ENCODE data around the gene BLM.

BLM gene

DNA sequence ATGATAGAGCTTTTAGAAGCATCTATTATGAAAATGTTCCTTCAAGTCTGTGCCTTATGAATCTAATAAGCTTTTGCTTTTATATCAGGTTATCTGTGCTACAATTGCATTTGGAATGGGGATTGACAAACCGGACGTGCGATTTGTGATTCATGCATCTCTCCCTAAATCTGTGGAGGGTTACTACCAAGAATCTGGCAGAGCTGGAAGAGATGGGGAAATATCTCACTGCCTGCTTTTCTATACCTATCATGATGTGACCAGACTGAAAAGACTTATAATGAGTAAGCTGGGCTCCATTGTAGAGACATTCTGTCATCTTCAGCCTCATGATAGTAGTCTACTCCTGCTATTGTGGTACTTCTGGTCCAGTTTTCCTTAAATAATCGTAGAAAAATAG, 73.4 kb downstream of the BLM start:
- DNase-seq (ENCODE audit: low read depth), result no peak

GRCh38 chr15:90794538-90794937, 77.4 kb downstream of the BLM start:
- DNase-seq (ENCODE audit: low read depth), result no peak

- no peak for DNase-seq (ENCODE audit: low read depth)
Measured at GRCh38 chr15:90799639-90800170, 82.6 kb downstream of the BLM start.

- no peak for DNase-seq (ENCODE audit: low read depth)
Measured at GRCh38 chr15:90801803-90802202, 84.7 kb downstream of the BLM start.

GRCh38 chr15:90807074-90807785, 90.1 kb downstream of the BLM start:
- DNase-seq (ENCODE audit: low read depth), result no peak

- DNase-seq (ENCODE audit: low read depth), result no peak
Measured at GRCh38 chr15:90807786-90808086, 90.6 kb downstream of the BLM start.

DNA sequence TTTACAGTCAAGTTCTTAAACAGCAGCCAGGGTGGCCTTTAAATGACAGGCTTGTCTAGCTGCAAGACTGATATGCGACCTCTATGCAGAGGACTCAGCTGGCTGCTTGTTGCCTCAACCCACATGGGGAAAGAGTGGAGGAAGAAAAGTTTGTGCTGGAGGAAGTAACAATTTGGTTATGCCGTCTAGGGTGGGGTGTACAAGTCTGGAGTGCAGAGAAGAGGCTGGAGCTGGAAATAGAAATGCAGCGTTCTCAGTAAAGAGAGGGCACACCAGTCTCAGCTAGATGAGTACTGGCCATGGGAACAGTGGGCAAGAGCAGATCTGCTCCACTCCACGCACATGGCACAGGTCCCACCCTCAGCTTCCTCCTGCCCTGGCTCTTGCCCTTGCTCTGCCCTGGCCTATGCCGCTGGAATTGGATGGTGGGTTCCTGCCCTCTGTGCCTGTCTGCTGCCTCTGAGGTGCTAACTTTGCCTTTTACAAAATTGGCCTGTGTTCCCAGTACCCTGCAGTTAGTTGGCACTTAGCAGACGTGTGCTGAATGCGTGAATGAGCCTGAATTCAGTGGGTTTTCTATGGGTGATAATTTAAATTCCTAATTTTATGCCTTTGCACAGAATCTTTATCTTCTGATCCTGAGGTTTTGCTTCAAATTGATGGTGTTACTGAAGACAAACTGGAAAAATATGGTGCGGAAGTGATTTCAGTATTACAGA, 91.5 kb downstream of the BLM start:
- no peak for DNase-seq (ENCODE audit: low read depth)

DNA sequence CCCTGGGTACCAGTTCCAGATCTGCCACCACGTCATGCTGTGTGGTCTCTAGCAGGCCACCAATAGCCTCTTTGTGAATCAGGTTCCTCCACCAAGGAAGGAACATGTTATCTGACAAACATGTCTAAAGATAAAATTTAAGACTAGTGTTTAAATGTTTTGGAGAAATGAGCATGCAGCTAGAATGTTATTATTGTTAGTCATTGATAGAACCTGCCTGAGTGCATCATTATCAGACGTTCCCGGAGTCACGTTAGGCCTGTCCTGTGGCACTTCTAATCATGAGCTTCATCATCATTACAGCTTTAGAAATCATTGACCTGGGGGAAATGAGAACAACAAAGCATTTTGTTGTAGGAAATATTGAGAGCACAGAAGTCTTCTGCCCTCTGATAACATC, 92.4 kb downstream of the BLM start:
- no peak for DNase-seq (ENCODE audit: low read depth)

DNA sequence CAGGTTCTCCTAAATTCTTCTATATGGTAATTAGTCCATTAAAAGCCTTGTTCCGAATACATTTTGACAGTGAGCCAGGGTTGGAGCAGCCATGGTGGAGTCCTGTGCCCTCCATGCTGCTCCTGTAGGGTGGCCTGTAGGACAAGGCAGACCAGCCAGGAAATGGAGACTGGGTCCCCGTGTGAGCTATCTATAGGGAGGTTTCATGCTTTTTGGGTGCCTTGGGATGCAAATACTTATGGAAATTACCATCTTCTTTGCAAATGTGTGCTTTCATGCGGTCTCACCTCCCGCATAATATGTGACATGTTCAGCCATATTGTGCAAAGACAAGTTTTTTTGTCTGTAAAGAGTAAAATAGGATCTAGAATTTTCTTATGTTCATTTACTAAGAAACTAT, 93.2 kb downstream of the BLM start:
- no peak for DNase-seq (ENCODE audit: low read depth)

DNA sequence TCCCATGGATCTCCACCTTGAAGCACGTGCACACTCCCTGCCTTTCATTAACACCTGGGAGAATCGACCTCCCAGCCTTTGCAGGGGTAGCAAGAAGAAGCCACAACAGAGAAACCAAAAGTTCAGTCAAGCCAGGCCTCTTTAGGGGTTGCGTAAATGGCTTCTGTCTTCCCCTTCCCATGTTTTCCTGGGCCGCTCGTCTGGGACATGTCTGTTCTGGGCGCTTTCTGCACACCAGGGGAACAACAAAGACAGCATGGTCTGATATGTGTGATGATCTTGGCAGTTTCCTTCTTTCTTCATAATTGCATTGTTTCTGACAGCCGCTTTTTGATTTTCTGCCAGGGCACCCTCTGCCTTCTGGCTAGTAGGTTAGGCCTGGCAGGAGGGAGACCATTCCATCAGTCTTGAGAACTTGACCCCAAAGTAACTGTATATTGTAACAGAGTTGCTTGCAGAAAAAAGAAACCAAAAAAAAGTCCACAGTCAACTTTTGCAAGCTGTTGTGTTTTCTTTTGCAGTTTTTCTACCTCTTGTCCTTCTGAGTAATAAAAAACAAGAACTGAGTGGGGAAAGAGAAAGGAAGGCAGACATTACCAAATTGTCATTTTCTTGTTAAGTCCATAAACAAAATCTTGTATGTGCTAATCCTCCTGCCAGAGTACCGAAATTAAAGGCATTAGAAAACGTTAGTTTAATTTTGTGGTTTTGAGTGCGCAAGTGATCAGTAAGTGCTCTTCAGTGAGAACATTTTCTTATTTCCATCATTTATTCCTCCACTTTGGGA, 95.2 kb downstream of the BLM start:
- no peak for DNase-seq (ENCODE audit: low read depth)

- no peak for DNase-seq (ENCODE audit: low read depth)
Measured at GRCh38 chr15:90812958-90813265, 95.8 kb downstream of the BLM start.

DNA sequence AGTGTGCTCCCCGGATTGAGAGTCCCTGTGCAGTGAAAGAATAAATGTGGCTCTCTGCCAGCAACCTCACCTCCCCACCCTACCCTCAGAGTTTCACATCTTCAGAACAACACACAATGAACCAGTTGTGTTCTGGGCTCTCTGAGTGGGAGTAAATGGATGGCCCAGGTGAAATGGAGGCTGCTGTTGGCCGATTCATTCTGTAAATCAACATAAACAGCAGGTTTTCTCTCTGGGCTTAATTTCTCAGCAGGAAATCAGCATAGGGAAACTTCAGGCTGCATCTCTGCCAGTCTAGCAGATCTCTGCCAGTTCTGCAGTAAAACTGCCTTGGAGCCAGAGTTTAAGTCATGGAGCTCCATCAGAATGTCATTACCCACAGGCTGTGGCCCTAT, 96.6 kb downstream of the BLM start:
- no peak for DNase-seq (ENCODE audit: low read depth)

DNA sequence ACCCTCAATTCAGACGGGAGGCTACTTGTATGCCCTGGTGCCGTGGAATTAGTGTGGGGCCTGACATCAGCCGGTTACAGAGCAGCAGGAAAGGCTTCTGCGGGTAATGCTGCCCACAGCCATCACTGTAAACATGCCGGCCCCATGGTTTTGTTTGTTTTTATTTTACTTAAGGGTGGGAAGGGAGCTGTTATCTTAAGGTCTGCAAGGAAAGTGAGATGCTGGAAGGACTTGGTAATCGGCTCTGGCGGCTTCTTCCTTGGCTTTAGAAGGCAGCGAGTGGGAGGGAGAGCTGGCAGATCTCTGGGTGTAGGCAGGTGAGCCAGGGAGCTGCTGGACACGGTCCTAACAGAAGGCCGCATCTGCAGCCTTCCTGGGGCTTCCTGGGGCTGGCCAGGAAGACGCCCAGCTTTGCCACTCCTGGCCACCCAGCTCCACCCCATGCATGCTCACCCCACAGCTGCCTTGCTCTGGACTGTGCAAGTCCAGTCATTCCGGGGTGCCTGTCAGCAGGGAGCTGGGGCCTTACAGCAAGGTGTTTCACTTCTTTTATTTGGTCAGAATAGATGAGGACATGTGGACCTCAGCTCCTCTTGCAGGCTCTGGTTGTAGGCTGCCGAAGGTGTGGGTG, 97.2 kb downstream of the BLM start:
- no peak for DNase-seq (ENCODE audit: low read depth)

DNA sequence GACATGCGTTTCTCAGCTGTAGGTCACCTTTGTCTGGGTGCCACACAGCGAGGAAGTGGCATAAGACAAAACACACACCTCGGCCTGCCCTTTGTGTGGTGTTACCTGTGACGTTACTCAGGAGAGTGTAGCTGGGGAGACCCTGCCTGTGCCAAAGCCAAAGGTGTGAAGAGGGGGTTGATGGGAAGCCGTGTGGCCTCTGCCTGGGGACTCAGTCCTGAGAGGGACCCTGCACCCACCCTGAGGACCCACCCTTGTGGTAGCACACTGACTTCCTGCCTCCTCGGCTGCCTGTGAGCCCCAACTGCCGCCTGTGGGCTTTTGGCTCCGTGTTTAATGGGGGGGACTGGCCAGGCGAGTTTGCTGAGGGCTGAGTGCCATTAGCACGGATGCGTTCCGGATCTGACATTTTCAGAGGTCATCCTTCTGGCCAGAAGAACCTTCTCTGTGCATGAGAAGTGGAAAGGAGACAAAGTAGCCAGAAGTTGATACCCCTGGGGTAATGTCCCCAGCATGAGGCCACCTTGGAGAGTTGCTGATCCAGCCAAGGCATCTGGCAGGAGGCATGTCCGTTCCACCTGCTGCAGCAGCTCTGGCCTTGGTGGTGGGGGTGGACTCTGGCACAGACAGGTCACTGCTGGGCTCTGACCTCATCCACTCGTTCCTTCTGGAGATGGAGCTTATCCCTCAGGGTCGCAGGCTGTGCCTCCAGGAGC, 99.4 kb downstream of the BLM start:
- no peak for DNase-seq (ENCODE audit: low read depth)

DNA sequence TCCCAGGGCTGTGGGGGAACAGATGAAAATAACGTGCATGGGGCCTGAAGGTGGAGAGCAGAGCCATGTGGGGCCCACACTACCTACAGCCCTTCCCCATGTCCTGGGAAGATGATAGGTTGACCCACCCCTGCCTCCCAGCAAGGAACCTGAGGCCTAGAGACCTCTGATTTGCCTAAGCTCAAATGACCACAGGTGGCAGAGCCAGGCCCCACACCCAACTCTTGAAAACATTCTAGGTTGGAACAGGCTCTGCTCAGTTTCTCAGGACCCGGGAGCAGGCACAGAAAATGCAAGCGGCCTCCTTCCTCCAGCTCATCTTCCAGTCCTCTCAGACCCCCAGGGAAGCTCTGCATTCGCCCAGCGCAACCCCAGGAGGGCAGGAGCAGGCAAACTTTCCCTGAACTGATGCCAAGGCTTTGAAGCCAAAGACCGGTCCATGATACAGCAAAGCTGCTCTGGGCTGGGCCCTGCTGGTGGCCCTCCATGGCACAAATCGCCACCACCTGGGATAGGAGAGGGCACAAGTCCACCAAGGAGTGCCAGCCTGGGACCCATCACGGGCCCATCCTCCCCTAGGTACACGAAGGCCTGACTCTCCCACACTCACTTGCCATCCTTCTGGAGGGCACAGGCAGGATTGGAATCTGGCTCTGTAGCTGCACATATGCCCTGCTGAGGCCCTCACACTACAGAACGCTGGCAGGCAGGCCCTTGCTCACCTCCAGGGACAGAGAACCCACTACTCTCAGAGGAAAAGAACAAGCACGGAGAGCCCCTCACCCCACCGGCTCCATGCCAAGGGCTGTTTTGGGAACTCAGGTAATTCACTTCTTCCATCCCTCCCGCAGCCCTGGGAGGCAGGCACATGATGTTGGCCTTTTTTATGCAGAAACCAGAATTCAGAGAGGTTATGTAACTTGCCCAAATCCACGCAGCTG, 100.2 kb downstream of the BLM start:
- no peak for DNase-seq (ENCODE audit: low read depth)

DNA sequence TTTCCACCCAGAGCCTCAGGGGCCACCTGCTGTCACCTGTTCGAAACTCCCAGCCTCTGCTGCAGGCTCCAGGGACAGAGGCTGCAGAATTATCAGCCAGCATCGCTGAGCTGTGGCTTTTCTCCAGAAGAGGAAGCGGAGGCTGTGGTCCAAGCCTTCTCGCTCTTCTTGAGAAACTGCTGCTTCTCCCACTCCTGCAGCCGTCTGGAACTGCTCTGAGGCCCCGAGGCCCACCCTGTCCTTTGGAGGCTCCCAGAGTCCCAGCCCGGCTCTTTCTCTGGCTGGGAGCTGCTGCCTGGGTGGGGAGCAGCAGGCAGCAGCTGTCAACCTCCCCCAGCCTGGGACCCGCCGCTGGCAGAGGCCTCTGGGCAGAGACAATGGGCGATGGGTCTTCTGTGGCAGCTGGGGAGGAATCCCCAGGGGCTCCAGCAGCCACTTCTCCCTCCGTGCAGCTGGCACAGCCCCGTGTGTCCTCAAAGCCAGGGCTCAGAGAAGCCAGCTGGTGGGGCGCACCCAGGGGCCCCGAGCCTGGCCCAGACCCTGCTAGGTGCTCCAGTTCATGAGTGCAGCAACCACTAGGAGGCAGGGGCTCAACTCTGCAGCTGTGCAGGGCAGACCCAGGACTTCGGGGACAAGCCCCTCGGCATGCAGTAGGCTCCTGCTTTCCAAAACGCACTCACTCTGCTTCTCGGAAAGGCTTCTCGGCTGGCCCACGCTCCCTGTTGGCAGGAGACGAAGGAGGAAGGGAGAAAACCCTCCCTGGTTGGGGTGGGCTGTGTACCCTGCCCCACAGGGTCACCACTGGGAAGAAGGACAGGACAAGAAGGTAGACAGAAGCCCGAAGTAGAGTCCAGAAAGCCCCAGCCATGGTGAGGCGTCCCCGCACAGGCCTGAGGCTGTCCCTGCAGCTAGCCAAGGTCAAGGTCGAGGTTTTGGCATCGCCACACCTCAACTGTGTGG, 101.4 kb downstream of the BLM start:
- no peak for DNase-seq (ENCODE audit: low read depth)

DNA sequence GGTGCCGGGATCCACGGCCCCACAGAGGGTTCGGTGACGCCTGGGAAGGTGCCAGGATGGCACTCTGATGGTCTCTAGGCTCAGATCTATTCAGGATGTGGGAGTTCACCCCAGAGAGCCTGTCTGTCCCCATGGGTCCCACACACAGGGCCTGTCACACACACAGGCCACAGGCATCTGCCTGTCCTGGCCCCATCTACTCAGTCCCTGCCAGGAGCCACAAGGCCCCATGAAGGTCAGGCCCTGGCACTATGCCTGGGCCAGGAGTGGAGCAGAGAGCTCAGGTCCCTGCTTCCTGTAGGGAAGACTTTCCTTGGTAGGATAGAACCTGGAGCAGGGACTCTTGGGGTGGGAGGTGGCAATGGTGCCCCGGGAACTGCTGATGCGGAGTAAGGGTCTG, 102.2 kb downstream of the BLM start:
- DNase-seq (ENCODE audit: low read depth), result no peak

GRCh38 chr15:90819850-90820249, 102.7 kb downstream of the BLM start:
- no peak for DNase-seq (ENCODE audit: low read depth)

DNA sequence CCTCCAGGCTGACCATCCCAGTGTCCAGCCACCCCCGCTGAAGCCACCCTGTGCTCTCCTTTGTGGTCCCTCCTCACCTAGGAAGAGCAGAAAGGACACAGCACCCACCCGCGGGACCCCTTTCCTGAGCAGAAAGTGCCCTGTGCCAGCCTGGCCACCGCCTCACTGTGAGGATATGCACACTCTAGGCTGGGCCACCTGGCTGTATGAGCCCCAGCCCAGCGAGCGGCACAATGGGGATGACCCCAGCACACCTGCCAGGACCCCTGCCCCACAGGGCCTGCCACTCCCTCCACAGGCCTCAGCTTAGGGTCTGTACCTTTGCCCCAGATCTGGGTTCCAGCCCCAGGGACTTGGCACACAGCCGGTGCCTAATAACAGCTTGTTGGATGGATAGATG, 103.3 kb downstream of the BLM start:
- DNase-seq (ENCODE audit: low read depth), result no peak
